Prostate gland (tissue), 2 donors: ENCODE results near the gene FILIP1.

Experiments
- POLR2A ChIP-seq: fragments of 450-650 bp; IDR thresholded peaks from one replicate; pipeline ENCODE4 v1.6.1; 2016; ENCODE audit warnings: antibody characterized with exemption, mild to moderate bottlenecking
- POLR2AphosphoS5 ChIP-seq: sonication (generic); formaldehyde crosslinking; IDR thresholded peaks from one replicate; pipeline ENCODE4 v1.6.1; 2017; ENCODE audit warnings: antibody characterized with exemption
- TF ChIP-seq, protein P1 (sequence below), 4 experiments: fragments of 200-600 bp in 2 of 4; fragments of 450-650 bp in 2 of 4; sonication (generic) in 2 of 4; IDR thresholded peaks; 1 replicate in 3 of 4; 2 replicates in 1 of 4; pipeline ENCODE4 v1.5.1; 2016 to 2019; ENCODE audit warnings: antibody characterized with exemption in 4 of 4, mild to moderate bottlenecking in 2 of 4, moderate library complexity in 2 of 4

- TF ChIP-seq, protein P1, sequence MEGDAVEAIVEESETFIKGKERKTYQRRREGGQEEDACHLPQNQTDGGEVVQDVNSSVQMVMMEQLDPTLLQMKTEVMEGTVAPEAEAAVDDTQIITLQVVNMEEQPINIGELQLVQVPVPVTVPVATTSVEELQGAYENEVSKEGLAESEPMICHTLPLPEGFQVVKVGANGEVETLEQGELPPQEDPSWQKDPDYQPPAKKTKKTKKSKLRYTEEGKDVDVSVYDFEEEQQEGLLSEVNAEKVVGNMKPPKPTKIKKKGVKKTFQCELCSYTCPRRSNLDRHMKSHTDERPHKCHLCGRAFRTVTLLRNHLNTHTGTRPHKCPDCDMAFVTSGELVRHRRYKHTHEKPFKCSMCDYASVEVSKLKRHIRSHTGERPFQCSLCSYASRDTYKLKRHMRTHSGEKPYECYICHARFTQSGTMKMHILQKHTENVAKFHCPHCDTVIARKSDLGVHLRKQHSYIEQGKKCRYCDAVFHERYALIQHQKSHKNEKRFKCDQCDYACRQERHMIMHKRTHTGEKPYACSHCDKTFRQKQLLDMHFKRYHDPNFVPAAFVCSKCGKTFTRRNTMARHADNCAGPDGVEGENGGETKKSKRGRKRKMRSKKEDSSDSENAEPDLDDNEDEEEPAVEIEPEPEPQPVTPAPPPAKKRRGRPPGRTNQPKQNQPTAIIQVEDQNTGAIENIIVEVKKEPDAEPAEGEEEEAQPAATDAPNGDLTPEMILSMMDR (IDR thresholded peaks at IDR 0.05) = no peak
- TF ChIP-seq POLR2A (no peak), POLR2AphosphoS5 (no peak)
These were observed 6.6 kb downstream of the FILIP1 start for GRCh38 chr6:75486850-75487518.
